HAP-1 (cell line): Measurements from ENCODE around the gene PPIL1.
A peak's percentile ranks its signal among the peaks of the same experiment; 100 is the strongest.

Experiments
- DNase-seq, 2 experiments: peaks; one replicate each; pipeline ENCODE4 v3.0.0-alpha.2; 2016 to 2020; ENCODE audit warnings: low spot score in 2 of 2
- H3K27me3 ChIP-seq: fragments of 250-450 bp; sonication (Bioruptor Pico); 2 replicates; pipeline ENCODE4 v1.5.1; 2020; ENCODE audit warnings: low read depth, mild to moderate bottlenecking, moderate library complexity
- H3K36me3 ChIP-seq: fragments of 250-450 bp; sonication (Bioruptor Pico); replicated peaks from 2 replicates; pipeline ENCODE4 v1.5.1; 2020; ENCODE audit warnings: mild to moderate bottlenecking
- H3K4me1 ChIP-seq: fragments of 250-450 bp; sonication (Bioruptor Pico); 2 replicates; pipeline ENCODE4 v1.5.1; 2020; ENCODE audit warnings: mild to moderate bottlenecking
- H3K4me3 ChIP-seq: fragments of 250-450 bp; sonication (Bioruptor Pico); 2 replicates; pipeline ENCODE4 v1.5.1; 2020; ENCODE audit warnings: mild to moderate bottlenecking, moderate library complexity
- H3K9me3 ChIP-seq: fragments of 250-450 bp; sonication (Bioruptor Pico); 2 replicates; pipeline ENCODE4 v1.5.1; 2020; ENCODE audit warnings: mild to moderate bottlenecking, moderate library complexity
- in situ Hi-C: fragments of 300-500 bp; cut with MboI; formaldehyde crosslinking; loops from 3 replicates; pipeline ENCODE4 v1.14.3; 2020; ENCODE audit warnings: low sequenced_read_pairs, inconsistent platforms, mixed read lengths

PPIL1 gene

GRCh38 chr6:36857325-36857724 is 17.3 kb downstream of the PPIL1 start:
- Histone ChIP-seq H3K4me1 (no peaks in the 10 kb centered on the region), H3K9me3 (no peaks in the 10 kb centered on the region), H3K27me3 (no peaks in the 10 kb centered on the region), H3K36me3 (peaks cover 57% of the 10 kb centered on the region), H3K4me3 (no peak overlapping the region)
- no peak for DNase-seq
- in situ Hi-C loops = no loop called here

- H3K36me3 ChIP-seq = peaks cover 51% of the 10 kb centered on the region
- no peaks in the 10 kb centered on the region for H3K4me1 ChIP-seq
- no peaks in the 10 kb centered on the region for H3K27me3 ChIP-seq
- in situ Hi-C loops = no loop called here
- no peak for DNase-seq
- no peak overlapping the region for H3K4me3 ChIP-seq
- H3K9me3 ChIP-seq = no peaks in the 10 kb centered on the region
These were observed 18.3 kb downstream of the PPIL1 start for GRCh38 chr6:36856277-36856676.

GRCh38 chr6:36855750-36856149 is 18.9 kb downstream of the PPIL1 start:
- in situ Hi-C loops = no loop called here
- no peaks in the 10 kb centered on the region for H3K4me1 ChIP-seq
- no peaks in the 10 kb centered on the region for H3K9me3 ChIP-seq
- no peaks in the 10 kb centered on the region for H3K27me3 ChIP-seq
- DNase-seq = no peak
- H3K36me3 ChIP-seq = peaks cover 48% of the 10 kb centered on the region
- no peak overlapping the region for H3K4me3 ChIP-seq

GRCh38 chr6:36853325-36853724 is 21.3 kb downstream of the PPIL1 start:
- no peaks in the 10 kb centered on the region for H3K27me3 ChIP-seq
- in situ Hi-C loops = loop anchor here (5.0 kb wide), 2 partner anchors 86 to 231 kb away; no protein-coding TSS in a partner anchor

GRCh38 chr6:36852481-36853147 is 22.0 kb downstream of the PPIL1 start:
- H3K9me3 ChIP-seq = no peaks in the 10 kb centered on the region
- H3K4me3 ChIP-seq = no peak overlapping the region
- H3K36me3 ChIP-seq = peaks cover 45% of the 10 kb centered on the region
- DNase-seq = no peak
- in situ Hi-C loops = loop anchor here (5.0 kb wide), 2 partner anchors 85 to 230 kb away; no protein-coding TSS in a partner anchor
- H3K4me1 ChIP-seq = peaks cover 9% of the 10 kb centered on the region
- H3K27me3 ChIP-seq = no peaks in the 10 kb centered on the region

More at GRCh38 chr6:36853325-36853724, 21.3 kb downstream of the PPIL1 start:
- H3K4me3 ChIP-seq = no peak overlapping the region
- H3K9me3 ChIP-seq = no peaks in the 10 kb centered on the region
- H3K4me1 ChIP-seq = peaks cover 7% of the 10 kb centered on the region
- DNase-seq = no peak
- peaks cover 47% of the 10 kb centered on the region for H3K36me3 ChIP-seq

- no peaks in the 10 kb centered on the region for H3K9me3 ChIP-seq
- H3K4me3 ChIP-seq = no peak overlapping the region
- DNase-seq = no peak
- peaks cover 9% of the 10 kb centered on the region for H3K4me1 ChIP-seq
- in situ Hi-C loops = loop anchor here (5.0 kb wide), 2 partner anchors 84 to 229 kb away; no protein-coding TSS in a partner anchor
- H3K27me3 ChIP-seq = no peaks in the 10 kb centered on the region
- peaks cover 36% of the 10 kb centered on the region for H3K36me3 ChIP-seq
These were observed 23.0 kb downstream of the PPIL1 start for GRCh38 chr6:36851626-36852025.

- H3K27me3 ChIP-seq = no peaks in the 10 kb centered on the region
- H3K9me3 ChIP-seq = no peaks in the 10 kb centered on the region
- in situ Hi-C loops = loop anchor here (5.0 kb wide), 2 partner anchors 84 to 229 kb away; no protein-coding TSS in a partner anchor
- DNase-seq = peak; percentile 35 to 63
- H3K4me3 ChIP-seq = no peak overlapping the region
- H3K4me1 ChIP-seq = peaks cover 9% of the 10 kb centered on the region
- peaks cover 31% of the 10 kb centered on the region for H3K36me3 ChIP-seq
These were observed 23.4 kb downstream of the PPIL1 start for GRCh38 chr6:36851149-36851614.

GRCh38 chr6:36850021-36850420 is 24.6 kb downstream of the PPIL1 start:
- peaks cover 19% of the 10 kb centered on the region for H3K36me3 ChIP-seq
- no peaks in the 10 kb centered on the region for H3K27me3 ChIP-seq
- no peak overlapping the region for H3K4me3 ChIP-seq
- in situ Hi-C loops = loop anchor here (5.0 kb wide), 2 partner anchors 83 to 228 kb away; no protein-coding TSS in a partner anchor
- no peaks in the 10 kb centered on the region for H3K9me3 ChIP-seq
- peaks cover 9% of the 10 kb centered on the region for H3K4me1 ChIP-seq
- no peak for DNase-seq

- peak; percentile 61 to 82 for DNase-seq
- Histone ChIP-seq H3K4me3 (no peak overlapping the region), H3K4me1 (peaks cover 9% of the 10 kb centered on the region), H3K36me3 (peaks cover 10% of the 10 kb centered on the region; the same call in 1 of the 2 replicates), H3K27me3 (no peaks in the 10 kb centered on the region), H3K9me3 (no peaks in the 10 kb centered on the region)
- in situ Hi-C loops = no loop called here
These were observed 25.8 kb downstream of the PPIL1 start for GRCh38 chr6:36848658-36849441.

GRCh38 chr6:36847991-36848390 is 26.6 kb downstream of the PPIL1 start:
- H3K4me3 ChIP-seq = no peak overlapping the region
- no peaks in the 10 kb centered on the region for H3K9me3 ChIP-seq
- peaks cover 9% of the 10 kb centered on the region for H3K4me1 ChIP-seq
- in situ Hi-C loops = no loop called here
- DNase-seq = no peak
- H3K27me3 ChIP-seq = no peaks in the 10 kb centered on the region
- peaks cover 3% of the 10 kb centered on the region; the same call in 1 of the 2 replicates for H3K36me3 ChIP-seq

- no peaks in the 10 kb centered on the region for H3K9me3 ChIP-seq
- no peaks in the 10 kb centered on the region for H3K27me3 ChIP-seq
- H3K4me3 ChIP-seq = no peak overlapping the region
- H3K36me3 ChIP-seq = 0 out of 2 replicates have a peak, but pooled peaks cover 3% of the 10 kb centered on the region
- peaks cover 9% of the 10 kb centered on the region for H3K4me1 ChIP-seq
- no peak for DNase-seq
- in situ Hi-C loops = no loop called here
These were observed 27.5 kb downstream of the PPIL1 start for GRCh38 chr6:36847152-36847551.

GRCh38 chr6:36845233-36845632 is 29.4 kb downstream of the PPIL1 start:
- Histone ChIP-seq H3K4me1 (peaks cover 9% of the 10 kb centered on the region), H3K27me3 (no peaks in the 10 kb centered on the region), H3K4me3 (no peak overlapping the region), H3K9me3 (no peaks in the 10 kb centered on the region), H3K36me3 (no peaks in the 10 kb centered on the region)
- in situ Hi-C loops = no loop called here
- no peak for DNase-seq

- DNase-seq = no peak
- H3K9me3 ChIP-seq = no peaks in the 10 kb centered on the region
- H3K27me3 ChIP-seq = no peaks in the 10 kb centered on the region
- in situ Hi-C loops = no loop called here
- H3K36me3 ChIP-seq = no peaks in the 10 kb centered on the region
- no peak overlapping the region for H3K4me3 ChIP-seq
- H3K4me1 ChIP-seq = peaks cover 9% of the 10 kb centered on the region
These were observed 30.1 kb downstream of the PPIL1 start for GRCh38 chr6:36844232-36845170.
